Calu3 (cell line): ENCODE results near the gene CMTM5. TPM values are rescaled to one million over a fixed set of nuclear protein-coding genes. Genes with fewer than 3 reads are reported as not detected.

Source experiments
- BruUV-seq: library from RNA; stranded (reverse); fragments of 400-500 nt; replicated peaks from 2 replicates; lab custom pipeline; 2021; lab: Mats Ljungman, UMichigan
- CTCF ChIA-PET: fragments of 300-600 bp; sonication (Branson Sonifier 250); formaldehyde crosslinking; loops from one replicate; lab custom pipeline; 2022; ENCODE audit warnings: antibody characterized with exemption; lab: Charles Lee
- DNase-seq: peaks from one replicate; pipeline ENCODE4 v3.0.0; 2022
- H3K27ac Mint-ChIP-seq: one replicate; pipeline ENCODE4 v1.8.0; 2022; ENCODE audit warnings: mixed read lengths; ENCODE audit not compliant: unreplicated experiment
- H3K27me3 Mint-ChIP-seq: one replicate; pipeline ENCODE4 v1.8.0; 2022; ENCODE audit warnings: mixed read lengths; ENCODE audit not compliant: unreplicated experiment
- H3K36me3 Mint-ChIP-seq: one replicate; pipeline ENCODE4 v1.8.0; 2022; ENCODE audit warnings: mild to moderate bottlenecking, moderate library complexity, mixed read lengths; ENCODE audit not compliant: insufficient read depth, unreplicated experiment
- H3K4me1 Mint-ChIP-seq: one replicate; pipeline ENCODE4 v1.8.0; 2022; ENCODE audit warnings: mild to moderate bottlenecking, low read depth, mixed read lengths; ENCODE audit not compliant: unreplicated experiment
- H3K4me3 Mint-ChIP-seq: one replicate; pipeline ENCODE4 v1.8.0; 2022; ENCODE audit warnings: mild to moderate bottlenecking, low read depth, moderate library complexity, mixed read lengths; ENCODE audit not compliant: unreplicated experiment
- H3K9me3 Mint-ChIP-seq: one replicate; pipeline ENCODE4 v1.8.0; 2022; ENCODE audit warnings: low read depth, mixed read lengths; ENCODE audit not compliant: unreplicated experiment
- CTCF ChIP-seq: fragments of 200-600 bp; IDR thresholded peaks from one replicate; pipeline ENCODE4 v1.8.0; 2022; ENCODE audit warnings: antibody characterized with exemption; ENCODE audit not compliant: unreplicated experiment
- intact Hi-C: fragments of 100-400 bp; cut with micrococcal nuclease; formaldehyde crosslinking; loops from one replicate; pipeline ENCODE4 v1.10.0; 2022; ENCODE audit not compliant: unreplicated experiment
- total RNA-seq: library from RNA; stranded (reverse); gene quantifications from 2 replicates; pipeline ENCODE4 v1.2.3, GENCODE V29; 2022

Gene CMTM5
- total RNA-seq, 1 experiment from 2014 or later, result not detected

DNA sequence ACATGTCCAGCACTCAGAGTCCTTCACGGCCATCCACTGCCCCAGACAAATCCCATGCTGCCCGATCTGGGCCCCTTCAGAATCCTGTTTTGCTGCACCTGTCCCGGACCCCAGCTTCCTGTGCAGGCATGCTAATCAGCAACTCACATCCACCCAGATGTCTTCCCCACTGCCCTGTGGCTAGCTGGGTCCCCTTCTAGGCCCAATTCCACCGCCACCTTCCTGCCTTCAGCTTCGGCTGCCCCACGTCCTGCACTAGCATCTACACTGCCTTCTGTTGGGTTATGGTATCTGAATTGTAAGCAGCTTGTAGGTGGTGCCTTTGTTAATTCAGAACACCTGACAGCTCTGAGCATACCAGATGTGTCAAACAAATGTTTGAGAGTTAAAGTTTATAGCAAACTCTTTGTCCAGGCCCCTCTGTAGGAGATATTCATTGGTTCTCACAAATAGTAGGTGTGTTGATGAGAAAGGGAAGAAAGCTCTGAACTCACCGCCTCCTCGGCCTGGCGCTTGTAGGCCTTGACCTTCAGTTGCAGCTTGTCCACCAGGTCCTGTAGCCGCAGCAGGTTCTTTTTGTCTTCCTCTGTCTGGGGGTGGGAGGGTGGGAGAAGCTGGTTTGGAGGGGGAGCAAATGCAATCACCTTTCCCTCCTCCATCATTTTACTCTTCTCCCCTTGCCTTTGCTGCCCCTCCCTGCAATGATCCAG is 6.0 kb downstream of the CMTM5 start:
- no TSS peak for BruUV-seq
- intact Hi-C loops, result no loop called here
- no peak for DNase-seq
- Mint-ChIP-seq H3K9me3 (no peaks in the 10 kb centered on the region), H3K4me1 (no peaks in the 10 kb centered on the region), H3K36me3 (no peaks in the 10 kb centered on the region), H3K4me3 (no peak overlapping the region), H3K27me3 (peaks cover 100% of the 10 kb centered on the region), H3K27ac (no peak overlapping the region)
- CTCF ChIA-PET, result interaction anchor here (0.7 kb wide), 1 partner anchor 82 kb away, joined by 3 read pairs; no protein-coding TSS in a partner anchor
- no peak for TF ChIP-seq CTCF

- Mint-ChIP-seq H3K4me1 (no peaks in the 10 kb centered on the region), H3K27me3 (peaks cover 100% of the 10 kb centered on the region), H3K36me3 (no peaks in the 10 kb centered on the region), H3K9me3 (no peaks in the 10 kb centered on the region), H3K4me3 (no peak overlapping the region), H3K27ac (no peak overlapping the region)
- DNase-seq, result no peak
- CTCF ChIA-PET, result no interaction called here
- TF ChIP-seq CTCF, result no peak
- no TSS peak for BruUV-seq
- intact Hi-C loops, result no loop called here
These were observed 7.7 kb downstream of the CMTM5 start for GRCh38 chr14:23384364-23385080.

- no peaks in the 10 kb centered on the region for H3K4me1 Mint-ChIP-seq
- intact Hi-C loops, result no loop called here
- no TSS peak for BruUV-seq
These were observed 8.4 kb downstream of the CMTM5 start for GRCh38 chr14:23385244-23385641.

More at GRCh38 chr14:23385244-23385641, 8.4 kb downstream of the CMTM5 start:
- CTCF ChIA-PET, result interaction anchor here (0.6 kb wide), 1 partner anchor 1833 kb away, joined by 5 read pairs; no protein-coding TSS in a partner anchor
- no peaks in the 10 kb centered on the region for H3K36me3 Mint-ChIP-seq
- no peak overlapping the region for H3K27ac Mint-ChIP-seq
- no peak for TF ChIP-seq CTCF
- H3K4me3 Mint-ChIP-seq, result no peak overlapping the region
- no peaks in the 10 kb centered on the region for H3K9me3 Mint-ChIP-seq
- peaks cover 100% of the 10 kb centered on the region for H3K27me3 Mint-ChIP-seq
- DNase-seq, result no peak
